GM18508 (cell line): ENCODE measurements around the gene SLC6A2.
"Not testable (repeated sequence)": the region's sequence is repeated elsewhere in the genome, so short reads cannot be mapped to it uniquely, and the experiment has no call there.

Source experiments
- ATAC-seq: cut with Tn5 transposase; IDR thresholded peaks from one replicate; pipeline ENCODE4 v1.9.1; 2021; ENCODE audit warnings: moderate number of reproducible peaks; ENCODE audit not compliant: insufficient read depth, unreplicated experiment

Gene SLC6A2

GRCh38 chr16:55703003-55704001, 47.5 kb downstream of the SLC6A2 start:
- ATAC-seq: no peak

- ATAC-seq: no peak
Measured at GRCh38 chr16:55706739-55707384, 51.1 kb downstream of the SLC6A2 start.

DNA sequence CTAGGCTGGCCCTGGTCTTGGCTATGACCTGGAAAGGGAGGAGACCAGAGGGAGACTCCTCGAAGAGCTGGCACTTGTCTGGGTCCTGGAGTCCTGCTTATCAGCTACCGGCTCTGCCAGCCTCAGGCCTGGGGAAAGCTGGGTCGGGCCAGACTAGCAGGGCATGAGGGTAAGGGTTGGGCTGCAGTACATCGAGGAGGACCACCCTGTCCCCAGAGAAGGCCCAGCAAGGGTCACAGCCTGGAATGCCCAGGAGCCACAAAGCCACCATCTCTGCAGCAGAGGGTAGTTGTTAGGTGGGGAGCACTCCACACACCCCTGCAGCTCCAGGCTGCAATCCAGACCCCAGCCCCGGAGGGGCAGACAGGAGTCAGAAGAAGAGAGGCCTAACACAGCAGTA, 54.0 kb downstream of the SLC6A2 start:
- ATAC-seq: no peak

- ATAC-seq: no peak
Measured at GRCh38 chr16:55710466-55710865, 54.7 kb downstream of the SLC6A2 start.

- ATAC-seq: peak; percentile 76
Measured at GRCh38 chr16:55711959-55712876, 56.4 kb downstream of the SLC6A2 start.

DNA sequence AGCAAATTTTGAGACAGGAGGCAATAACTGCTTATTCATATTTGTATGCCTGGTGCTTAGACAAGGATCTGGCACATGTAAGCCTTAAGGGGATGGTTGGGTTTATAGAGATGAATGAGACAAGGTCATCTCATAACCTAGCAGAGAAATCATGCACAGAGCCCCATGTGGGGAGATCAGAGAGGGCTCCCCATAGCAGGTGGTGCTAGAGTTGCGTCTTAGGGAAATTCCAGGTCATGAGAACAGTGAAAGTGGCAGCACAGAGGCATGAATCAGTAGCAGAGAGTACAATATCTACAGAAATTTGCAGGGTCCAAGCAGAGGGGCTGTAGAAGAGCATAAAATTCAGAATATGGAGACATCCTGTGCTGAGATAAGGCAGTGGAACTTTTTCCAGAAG, 57.3 kb downstream of the SLC6A2 start:
- ATAC-seq: no peak

DNA sequence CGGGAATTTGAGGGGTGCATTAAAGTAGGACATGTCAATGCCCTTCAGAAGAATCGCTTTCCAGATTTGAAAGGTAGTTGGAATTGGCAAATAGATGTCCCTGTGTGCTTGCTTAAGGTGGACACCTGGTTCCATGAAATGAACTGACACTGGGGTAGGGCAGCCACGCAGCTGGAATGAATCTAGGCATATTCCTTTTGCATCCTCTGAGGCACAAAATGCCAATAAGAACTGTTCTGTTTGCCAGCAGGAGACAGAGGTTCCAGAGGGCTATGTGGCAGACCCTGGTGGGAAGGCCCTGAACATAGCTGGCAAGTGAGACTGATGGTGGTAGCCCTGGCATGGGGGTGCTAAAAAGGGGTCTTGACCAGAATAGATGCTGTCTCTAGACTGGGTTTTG, 61.5 kb downstream of the SLC6A2 start:
- ATAC-seq: no peak

- no peak for ATAC-seq
Measured at GRCh38 chr16:55725055-55725777, 69.4 kb downstream of the SLC6A2 start.

GRCh38 chr16:55728797-55729196, 73.0 kb downstream of the SLC6A2 start:
- no peak for ATAC-seq

GRCh38 chr16:55730115-55730514, 74.3 kb downstream of the SLC6A2 start:
- no peak for ATAC-seq

- ATAC-seq: no peak
Measured at GRCh38 chr16:55732496-55732895, 76.7 kb downstream of the SLC6A2 start.

GRCh38 chr16:55734665-55735064, 78.9 kb downstream of the SLC6A2 start:
- ATAC-seq: no peak

DNA sequence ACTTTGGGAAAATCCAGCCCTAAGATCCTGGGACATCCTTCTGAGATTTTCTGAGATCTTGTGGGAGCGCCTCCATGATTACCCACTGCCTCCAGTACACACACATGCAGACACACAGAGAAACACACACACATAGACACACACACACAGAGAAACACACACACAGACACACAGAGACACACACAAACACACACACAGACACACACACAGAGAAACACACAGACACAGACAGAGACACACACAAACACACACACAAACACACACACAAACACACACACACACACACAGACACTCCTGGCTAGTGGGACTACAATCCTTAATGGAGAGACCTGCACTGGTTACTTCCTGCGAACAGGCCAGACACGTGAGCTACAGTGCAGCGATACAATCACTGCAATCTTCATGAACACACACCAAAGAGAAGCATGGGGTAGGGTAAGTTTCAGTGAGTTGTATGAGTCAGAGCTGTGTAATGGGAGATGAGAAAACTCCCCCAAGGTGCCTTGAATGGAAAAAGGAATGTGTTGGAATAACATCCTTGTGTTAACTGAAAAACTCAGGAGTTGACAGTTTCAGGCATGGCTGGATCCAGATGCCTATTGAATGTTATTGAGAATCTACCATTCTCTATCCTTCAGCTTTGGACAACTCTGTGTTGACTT, 79.5 kb downstream of the SLC6A2 start:
- ATAC-seq: no peak

GRCh38 chr16:55736671-55737070, 80.9 kb downstream of the SLC6A2 start:
- no peak for ATAC-seq

- ATAC-seq: no peak
Measured at GRCh38 chr16:55737318-55737717, 81.5 kb downstream of the SLC6A2 start.

DNA sequence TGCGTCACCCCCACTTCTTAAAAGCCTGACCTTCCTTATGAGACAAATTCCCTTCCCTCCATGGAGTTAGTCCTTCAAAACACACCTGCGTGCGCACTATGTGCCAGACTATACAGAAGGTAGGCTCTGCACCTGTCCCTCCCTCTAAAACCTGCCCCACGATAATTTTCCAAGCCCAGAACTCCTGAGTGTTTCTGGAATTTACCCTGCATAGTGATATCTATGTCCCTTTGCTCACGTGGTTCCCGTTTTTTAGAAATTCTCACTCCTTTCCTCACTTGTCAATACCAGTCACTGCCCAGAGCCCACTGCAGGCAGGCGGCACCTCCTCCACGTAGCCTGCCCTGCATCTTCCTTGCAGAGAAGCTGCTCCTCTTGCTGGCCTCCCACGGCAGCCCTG, 82.2 kb downstream of the SLC6A2 start:
- ATAC-seq: no peak

GRCh38 chr16:55746081-55746480, 90.3 kb downstream of the SLC6A2 start:
- ATAC-seq: no peak

GRCh38 chr16:55747785-55748184, 92.0 kb downstream of the SLC6A2 start:
- ATAC-seq: no peak

GRCh38 chr16:55752465-55753144, 96.8 kb downstream of the SLC6A2 start:
- ATAC-seq: not testable (repeated sequence)
